CD14-positive monocyte (primary cell): ENCODE data around the gene SLC26A1. TPM values are rescaled to one million over a fixed set of nuclear protein-coding genes. Genes with fewer than 3 reads are reported as not detected.
A peak's percentile ranks its signal among the peaks of the same experiment; 100 is the strongest.

ENCODE experiments used
- DNase-seq, 3 donors: peaks; one replicate each; pipeline ENCODE4 v3.0.0-alpha.2; 2011 to 2022
- H2AFZ ChIP-seq: 2 replicates; pipeline ENCODE4 v1.6.0; 2012; ENCODE audit warnings: mild to moderate bottlenecking, low read depth, low read length, inconsistent platforms; ENCODE audit not compliant: insufficient read depth, poor library complexity, severe bottlenecking
- H3K27ac ChIP-seq, 2 donors: 1 replicate in 1 of 2; 2 replicates in 1 of 2; pipeline ENCODE4 v1.5.1; 2012 to 2013; ENCODE audit warnings: low read length in 2 of 2, control low read depth in 1 of 2, inconsistent platforms in 1 of 2, low read depth in 1 of 2, mild to moderate bottlenecking in 1 of 2
- H3K27me3 ChIP-seq, 2 donors: one replicate each; pipeline versions ENCODE4 v1.6.0 to v1.6.1; 2011 to 2013; ENCODE audit warnings: low read length in 2 of 2; ENCODE audit not compliant: control insufficient read depth in 2 of 2, insufficient read depth in 2 of 2
- H3K36me3 ChIP-seq, 2 donors: replicated peaks in 1 of 2; 1 replicate in 1 of 2; 2 replicates in 1 of 2; pipeline versions ENCODE4 v1.5.1 to v1.6.1; 2012 to 2013; ENCODE audit warnings: low read length in 2 of 2, control low read depth in 1 of 2, inconsistent platforms in 1 of 2, mild to moderate bottlenecking in 1 of 2; ENCODE audit not compliant: insufficient read depth in 2 of 2, control insufficient read depth in 1 of 2
- H3K4me1 ChIP-seq, 2 donors: 1 replicate in 1 of 2; 2 replicates in 1 of 2; pipeline versions ENCODE4 v1.5.1 to v1.6.1; 2012 to 2013; ENCODE audit warnings: low read length in 2 of 2, control low read depth in 1 of 2, inconsistent platforms in 1 of 2, mild to moderate bottlenecking in 1 of 2, moderate library complexity in 1 of 2; ENCODE audit not compliant: insufficient read depth in 2 of 2, control insufficient read depth in 1 of 2
- H3K4me2 ChIP-seq: replicated peaks from 2 replicates; pipeline ENCODE3; 2012; ENCODE audit warnings: low read length, moderate library complexity, mild to moderate bottlenecking; ENCODE audit not compliant: poor library complexity, severe bottlenecking; ENCODE audit errors: extremely low read depth
- H3K4me3 ChIP-seq, 3 experiments: fragments of 200-600 bp in 1 of 3; sonication (generic) in 1 of 3; replicated peaks in 1 of 3; 1 replicate in 2 of 3; 2 replicates in 1 of 3; pipeline ENCODE4 v1.5.1; 2011 to 2013; ENCODE audit warnings: low read length in 3 of 3, mild to moderate bottlenecking in 3 of 3, control low read depth in 2 of 3, low read depth in 2 of 3, inconsistent platforms in 1 of 3, moderate library complexity in 1 of 3
- H3K79me2 ChIP-seq: 2 replicates; pipeline ENCODE4 v1.6.0; 2012; ENCODE audit warnings: mild to moderate bottlenecking, control low read depth, inconsistent platforms, low read length, moderate library complexity; ENCODE audit not compliant: insufficient read depth
- H3K9ac ChIP-seq: 2 replicates; pipeline ENCODE4 v1.6.0; 2017; ENCODE audit warnings: low read length, mild to moderate bottlenecking; ENCODE audit not compliant: insufficient read depth, poor library complexity, severe bottlenecking
- H3K9me3 ChIP-seq, 2 donors: replicated peaks in 1 of 2; 1 replicate in 1 of 2; 2 replicates in 1 of 2; pipeline versions ENCODE4 v1.5.1 to v1.6.1; 2012 to 2013; ENCODE audit warnings: low read length in 2 of 2, control low read depth in 1 of 2; ENCODE audit not compliant: control insufficient read depth in 1 of 2, insufficient read depth in 1 of 2
- H4K20me1 ChIP-seq: 2 replicates; pipeline ENCODE4 v1.6.0; 2012; ENCODE audit warnings: mild to moderate bottlenecking, low read length, control low read depth, moderate library complexity; ENCODE audit not compliant: insufficient read depth
- H3K27ac Mint-ChIP-seq, 7 donors: one replicate each; pipeline ENCODE4 v1.8.0; 2020; ENCODE audit warnings: mild to moderate bottlenecking in 7 of 7, mixed read lengths in 7 of 7, moderate library complexity in 6 of 7, inconsistent platforms in 2 of 7
- H3K27me3 Mint-ChIP-seq, 3 donors: one replicate each; pipeline ENCODE4 v1.8.0; 2021 to 2022; ENCODE audit warnings: low read depth in 3 of 3, mild to moderate bottlenecking in 3 of 3, mixed read lengths in 3 of 3, moderate library complexity in 3 of 3, inconsistent platforms in 1 of 3
- H3K36me3 Mint-ChIP-seq, 2 donors: one replicate each; pipeline ENCODE4 v1.8.0; 2020; ENCODE audit warnings: mixed read lengths in 2 of 2, inconsistent platforms in 1 of 2, mild to moderate bottlenecking in 1 of 2
- H3K4me1 Mint-ChIP-seq: one replicate; pipeline ENCODE4 v1.8.0; 2020; ENCODE audit warnings: mild to moderate bottlenecking, mixed read lengths
- H3K4me3 Mint-ChIP-seq, 2 donors: one replicate each; pipeline ENCODE4 v1.8.0; 2020; ENCODE audit warnings: mild to moderate bottlenecking in 2 of 2, mixed read lengths in 2 of 2, moderate library complexity in 1 of 2
- H3K9me3 Mint-ChIP-seq, 7 donors: one replicate each; pipeline ENCODE4 v1.8.0; 2020 to 2022; ENCODE audit warnings: mixed read lengths in 7 of 7, mild to moderate bottlenecking in 6 of 7, moderate library complexity in 6 of 7, inconsistent platforms in 2 of 7
- WGBS: methylation state at CpG from one replicate; pipeline ENCODE4 v1.1.5; 2013; ENCODE audit warnings: missing lambda C conversion rate; ENCODE audit not compliant: insufficient coverage; 5-methylcytosine and 5-hydroxymethylcytosine counted together
- intact Hi-C, 2 donors: fragments of 100-400 bp; cut with micrococcal nuclease; formaldehyde crosslinking; loops; one replicate each; pipeline versions ENCODE4 v1.15.0 to v1.15.1; 2023
- polyA plus RNA-seq, 3 donors: library from polyadenylated mRNA; depleted of rRNA in 1 of 3; unstranded in 2 of 3; stranded (reverse) in 1 of 3; fragments of 300-500 nt in 2 of 3; fragments of >200 nt in 1 of 3; fragmentation: Illumina TruSeq in 2 of 3; gene quantifications; 1 replicate in 2 of 3; 2 replicates in 1 of 3; pipeline ENCODE4 v1.2.3, GENCODE V29; 2012 to 2021
- TF ChIP-seq, protein P1 (sequence below): fragments of 200-600 bp; IDR thresholded peaks from one replicate; pipeline ENCODE4 v1.8.0; 2022; ENCODE audit warnings: antibody characterized with exemption, mild to moderate bottlenecking

SLC26A1 gene
- polyA plus RNA-seq, 3 donors, result 0.16 to 0.37 (median 0.18) TPM

DNA sequence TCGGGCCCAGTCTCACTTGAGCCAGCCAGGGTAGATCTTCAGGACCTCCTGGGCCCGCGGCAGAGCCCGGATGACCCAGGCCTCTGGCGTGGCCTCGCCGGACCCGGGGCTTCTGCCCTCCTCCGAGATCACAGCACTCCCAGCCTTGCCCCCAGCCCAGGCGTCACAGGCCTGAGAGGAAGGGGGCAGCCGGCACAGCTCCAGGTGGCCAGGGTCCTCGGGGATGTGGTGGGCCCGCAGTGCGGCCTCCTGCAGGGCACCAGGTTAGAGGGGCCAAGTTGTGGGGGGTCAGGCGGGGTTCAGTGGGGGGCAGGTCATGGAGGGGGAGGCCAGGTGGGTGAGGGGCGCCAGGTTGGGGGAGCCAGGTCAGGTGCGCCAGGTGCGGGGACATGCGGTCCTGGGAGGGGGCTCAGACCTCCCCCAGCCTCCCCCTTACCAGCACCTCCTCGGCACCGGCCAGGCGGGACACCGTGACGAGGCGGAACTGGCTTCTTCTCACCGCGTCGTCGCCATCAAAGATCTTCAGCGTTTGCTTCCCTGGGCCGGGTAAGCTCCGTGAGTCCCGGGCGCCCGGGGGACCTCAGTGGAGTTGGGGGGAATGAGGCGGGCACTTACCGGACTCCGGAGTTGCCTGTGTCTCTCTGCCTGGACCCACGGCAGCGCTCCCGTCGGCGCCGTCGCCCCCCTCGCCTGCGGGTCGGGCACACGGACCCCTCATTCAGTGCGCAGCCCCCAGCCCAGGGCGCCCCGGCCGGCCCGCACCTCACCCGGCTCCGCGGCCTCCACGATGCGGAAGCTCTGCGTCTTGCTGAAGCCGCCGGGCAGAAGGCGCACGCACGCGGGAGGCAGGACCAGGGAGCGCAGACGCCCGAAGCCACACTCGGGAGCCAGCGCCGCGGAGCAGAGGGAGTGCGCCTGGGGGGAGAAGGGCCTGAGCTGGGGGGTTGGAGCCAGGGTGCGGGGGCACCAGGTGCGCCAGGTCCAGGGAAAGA, 25.8 kb downstream of the SLC26A1 start:
- H3K9me3 Mint-ChIP-seq, result peaks cover 0 to 2% (median 0%) of the 10 kb centered on the region in 7 donors
- H4K20me1 ChIP-seq, result peaks cover 43% of the 10 kb centered on the region
- H3K4me2 ChIP-seq, result no peak overlapping the region
- DNase-seq, result peak in 1 of 3 donors; percentile 23
- peaks cover 15 to 53% of the 10 kb centered on the region in 2 donors for H3K36me3 ChIP-seq
- H3K27me3 ChIP-seq, result peaks cover 0 to 22% of the 10 kb centered on the region in 2 donors
- no peak overlapping the region for H3K27ac ChIP-seq
- no peak overlapping the region for H3K9ac ChIP-seq
- H3K27ac Mint-ChIP-seq, result no peak overlapping the region
- H3K27me3 Mint-ChIP-seq, result peaks cover 4 to 11% (median 9%) of the 10 kb centered on the region in 3 donors
- TF ChIP-seq, protein P1, sequence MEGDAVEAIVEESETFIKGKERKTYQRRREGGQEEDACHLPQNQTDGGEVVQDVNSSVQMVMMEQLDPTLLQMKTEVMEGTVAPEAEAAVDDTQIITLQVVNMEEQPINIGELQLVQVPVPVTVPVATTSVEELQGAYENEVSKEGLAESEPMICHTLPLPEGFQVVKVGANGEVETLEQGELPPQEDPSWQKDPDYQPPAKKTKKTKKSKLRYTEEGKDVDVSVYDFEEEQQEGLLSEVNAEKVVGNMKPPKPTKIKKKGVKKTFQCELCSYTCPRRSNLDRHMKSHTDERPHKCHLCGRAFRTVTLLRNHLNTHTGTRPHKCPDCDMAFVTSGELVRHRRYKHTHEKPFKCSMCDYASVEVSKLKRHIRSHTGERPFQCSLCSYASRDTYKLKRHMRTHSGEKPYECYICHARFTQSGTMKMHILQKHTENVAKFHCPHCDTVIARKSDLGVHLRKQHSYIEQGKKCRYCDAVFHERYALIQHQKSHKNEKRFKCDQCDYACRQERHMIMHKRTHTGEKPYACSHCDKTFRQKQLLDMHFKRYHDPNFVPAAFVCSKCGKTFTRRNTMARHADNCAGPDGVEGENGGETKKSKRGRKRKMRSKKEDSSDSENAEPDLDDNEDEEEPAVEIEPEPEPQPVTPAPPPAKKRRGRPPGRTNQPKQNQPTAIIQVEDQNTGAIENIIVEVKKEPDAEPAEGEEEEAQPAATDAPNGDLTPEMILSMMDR, result no peak
- H3K4me3 Mint-ChIP-seq, result peak overlapping the region in 1 of 2 donors; percentile 64
- 33% methylated on average over 54 of the region's 76 CpGs for WGBS
- no peak overlapping the region for H3K4me3 ChIP-seq
- peaks cover 15 to 23% of the 10 kb centered on the region in 2 donors for H3K4me1 ChIP-seq
- intact Hi-C loops, result no loop called here
- peaks cover 12% of the 10 kb centered on the region for H3K79me2 ChIP-seq
- no peaks in the 10 kb centered on the region for H3K9me3 ChIP-seq
- peaks cover 15 to 23% of the 10 kb centered on the region in 2 donors for H3K36me3 Mint-ChIP-seq
- H3K4me1 Mint-ChIP-seq, result peaks cover 11% of the 10 kb centered on the region
- no peak overlapping the region for H2AFZ ChIP-seq

DNA sequence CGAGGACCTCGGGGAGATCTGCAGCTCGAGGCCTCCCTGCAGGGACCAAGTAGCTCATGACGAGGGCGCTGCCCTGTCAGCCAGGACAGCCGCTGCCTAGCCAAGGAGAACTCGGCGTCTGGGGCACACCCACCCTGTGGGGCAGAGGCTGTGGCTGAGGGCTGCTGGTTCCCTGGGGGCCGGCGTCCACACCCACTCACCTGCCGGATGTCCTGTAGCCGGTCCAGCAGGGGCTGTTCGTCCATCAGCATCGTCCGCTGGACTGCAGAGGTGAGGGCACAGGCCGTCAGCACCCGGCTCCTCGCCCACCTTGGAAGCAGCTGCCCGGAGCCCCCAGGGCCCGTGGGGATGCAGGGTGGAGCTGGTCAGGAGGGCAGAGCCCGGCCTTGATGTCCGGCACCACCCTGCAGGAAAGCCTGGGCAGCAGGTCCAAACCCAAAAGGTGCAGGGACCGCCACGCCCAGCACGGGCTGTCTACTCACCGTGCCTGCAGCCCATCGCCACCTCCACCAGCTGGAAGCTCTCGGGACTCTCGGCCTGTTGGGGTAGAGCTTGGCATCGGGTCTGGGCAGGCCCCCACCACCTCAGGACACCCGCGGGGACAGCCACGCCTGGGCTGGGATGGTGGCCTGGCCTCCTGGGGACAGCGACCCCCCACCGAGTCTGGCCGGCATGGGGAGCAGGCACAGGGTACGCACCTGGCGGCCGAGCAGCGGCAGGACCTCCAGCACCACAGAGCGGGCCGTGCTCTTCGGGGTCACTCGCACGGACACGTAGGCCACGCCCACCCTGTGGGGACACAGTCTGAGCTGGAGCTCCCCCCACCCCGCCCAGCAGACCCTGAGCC, 26.7 kb downstream of the SLC26A1 start:
- H3K27ac Mint-ChIP-seq, result no peak overlapping the region
- H3K27me3 Mint-ChIP-seq, result peaks cover 4 to 11% (median 9%) of the 10 kb centered on the region in 3 donors

More for the DNA sequence above, 26.7 kb downstream of the SLC26A1 start:
- no peak for DNase-seq
- intact Hi-C loops, result no loop called here
- Histone ChIP-seq H4K20me1 (peaks cover 34% of the 10 kb centered on the region), H3K4me2 (no peak overlapping the region), H3K9ac (no peak overlapping the region), H3K27me3 (peaks cover 0 to 15% of the 10 kb centered on the region in 2 donors), H3K36me3 (peaks cover 18 to 62% of the 10 kb centered on the region in 2 donors), H3K27ac (no peak overlapping the region), H3K4me3 (no peak overlapping the region), H2AFZ (no peak overlapping the region), H3K4me1 (peaks cover 7 to 14% of the 10 kb centered on the region in 2 donors), H3K79me2 (peaks cover 6% of the 10 kb centered on the region), H3K9me3 (no peaks in the 10 kb centered on the region)
- H3K9me3 Mint-ChIP-seq, result peaks cover 0 to 2% (median 0%) of the 10 kb centered on the region in 7 donors
- peaks cover 8% of the 10 kb centered on the region for H3K4me1 Mint-ChIP-seq
- TF ChIP-seq, protein P1, result no peak
- WGBS, result 97% methylated on average over 44 of the region's 48 CpGs
- H3K4me3 Mint-ChIP-seq, result no peak overlapping the region
- peaks cover 19 to 32% of the 10 kb centered on the region in 2 donors for H3K36me3 Mint-ChIP-seq
